GM19397 (cell line): ENCODE results near the gene COPS9.

Experiments used
- ATAC-seq: cut with Tn5 transposase; IDR thresholded peaks from one replicate; pipeline ENCODE4 v1.9.1; 2021; ENCODE audit warnings: mild to moderate bottlenecking, moderate library complexity; ENCODE audit not compliant: unreplicated experiment

COPS9 gene

DNA sequence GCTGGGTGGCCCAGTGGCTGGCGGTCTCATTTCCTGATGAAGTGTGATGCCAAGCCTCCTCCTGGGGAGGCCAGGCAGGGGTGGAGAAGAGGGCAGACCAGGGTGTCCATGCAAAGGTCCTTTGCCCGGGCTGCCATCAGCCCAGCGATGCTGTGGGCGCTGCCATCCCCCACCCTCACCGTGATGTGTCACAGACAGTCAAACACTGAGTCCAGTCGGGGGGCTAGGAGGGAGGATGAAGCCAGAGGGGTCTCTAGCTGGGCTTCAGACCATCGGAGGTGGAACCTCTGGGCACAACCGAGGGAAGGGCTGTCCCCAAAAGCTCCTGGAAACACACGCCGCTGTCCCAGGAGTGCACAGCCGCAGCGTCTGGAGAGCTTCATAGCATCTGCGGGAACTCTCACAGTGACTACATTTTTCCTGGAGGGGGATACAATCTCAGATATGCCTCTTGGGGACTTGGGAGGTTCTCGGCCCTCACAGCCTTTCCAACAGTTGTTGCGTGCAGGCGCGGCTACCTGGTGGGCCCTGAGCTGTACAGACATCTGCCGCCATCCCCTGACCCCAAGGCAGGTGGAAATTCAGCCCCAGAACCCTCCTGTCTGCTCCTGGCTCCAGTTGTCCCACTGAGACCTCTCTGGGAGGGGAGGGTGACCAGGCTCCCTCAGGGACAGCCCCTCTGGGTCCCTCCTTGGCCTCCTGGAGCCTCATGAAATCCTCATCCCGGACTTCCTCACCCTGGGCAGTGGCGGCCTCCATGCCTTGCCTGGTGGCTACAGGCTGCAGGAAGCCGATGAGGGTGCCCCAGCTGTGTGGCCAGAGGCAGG is 30.9 kb upstream of the COPS9 start:
- ATAC-seq = no peak

DNA sequence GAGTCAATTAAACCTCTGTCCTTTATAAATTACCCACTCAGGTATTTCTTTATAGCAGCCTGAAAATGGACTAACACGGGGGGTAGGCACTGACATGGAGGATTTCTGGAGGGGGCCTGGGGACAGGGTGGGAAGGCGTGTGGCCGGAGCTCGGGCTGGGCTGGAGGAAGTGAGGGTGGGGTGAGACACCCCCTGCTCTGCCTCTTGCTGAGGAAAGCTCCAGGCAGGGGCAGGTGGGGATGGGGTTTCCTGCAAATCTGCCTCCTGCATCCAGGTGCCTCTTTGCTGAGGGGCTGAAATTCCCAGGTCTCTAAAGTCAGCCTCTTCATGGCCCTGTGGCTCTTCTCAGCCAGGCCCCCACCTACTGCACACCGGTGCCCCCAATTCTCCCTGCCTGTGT is 30.1 kb upstream of the COPS9 start:
- no peak for ATAC-seq

DNA sequence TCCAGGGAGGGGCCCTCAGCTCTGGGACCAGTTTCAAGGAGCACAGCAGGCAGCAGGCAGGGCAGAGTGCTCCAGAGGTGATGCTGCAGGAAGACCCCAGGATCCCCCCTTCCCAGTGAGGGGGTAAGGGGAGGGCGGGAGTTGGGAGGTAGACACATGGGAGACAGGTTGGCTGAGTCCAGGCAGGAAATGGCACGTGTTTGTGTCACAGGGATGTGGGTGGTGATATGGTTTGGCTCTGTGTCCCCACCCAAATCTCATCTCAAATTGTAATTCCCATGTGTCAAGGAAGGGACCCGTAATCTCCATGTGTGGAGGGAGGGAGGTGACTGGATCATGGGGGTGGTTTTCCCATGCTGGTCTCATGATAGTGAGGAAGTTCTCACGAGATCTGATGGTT is 29.6 kb upstream of the COPS9 start:
- ATAC-seq = no peak

DNA sequence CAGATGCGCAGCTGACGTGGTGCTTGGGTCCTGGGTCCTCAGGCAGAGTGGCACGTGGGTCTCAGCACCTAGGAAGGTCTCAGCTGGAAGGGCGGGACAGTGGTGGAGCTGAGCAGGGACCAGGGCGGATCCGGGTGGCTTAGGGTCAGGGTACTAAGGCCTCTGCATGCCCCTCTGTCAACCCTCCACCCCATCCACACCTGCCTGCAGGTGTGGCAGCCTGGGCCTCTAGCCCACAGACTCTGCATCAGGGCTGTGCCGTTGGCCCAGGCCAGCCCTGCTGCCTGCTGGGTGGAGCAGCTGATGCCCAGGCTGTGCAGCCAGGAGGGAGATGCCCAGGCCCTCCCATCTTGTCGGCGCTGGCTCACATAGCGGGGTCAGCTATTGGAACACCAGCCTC is 28.9 kb upstream of the COPS9 start:
- no peak for ATAC-seq

DNA sequence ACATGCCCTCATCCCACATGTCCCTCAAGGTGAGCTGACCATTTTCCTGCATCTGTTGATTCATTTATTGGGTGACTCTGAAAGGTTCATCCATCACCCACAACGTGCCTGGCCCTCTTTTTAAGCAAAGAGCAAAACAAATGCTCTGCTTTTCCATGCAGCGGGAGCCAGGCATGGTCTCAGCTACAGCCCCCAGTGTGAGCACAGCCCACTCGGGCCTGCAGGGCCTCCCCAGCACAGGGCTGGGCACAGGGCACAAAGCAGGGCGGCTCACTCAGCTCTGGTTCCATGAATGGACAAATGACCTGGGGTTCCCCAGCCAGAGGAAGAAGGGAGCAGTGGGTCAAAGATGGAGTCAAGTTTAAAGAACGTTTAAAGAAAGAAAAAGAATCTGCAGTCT is 28.5 kb upstream of the COPS9 start:
- no peak for ATAC-seq

GRCh38 chr2:240163844-240164574 is 27.9 kb upstream of the COPS9 start:
- no peak for ATAC-seq

GRCh38 chr2:240162939-240163714 is 27.0 kb upstream of the COPS9 start:
- no peak for ATAC-seq

GRCh38 chr2:240162531-240162930 is 26.4 kb upstream of the COPS9 start:
- no peak for ATAC-seq

DNA sequence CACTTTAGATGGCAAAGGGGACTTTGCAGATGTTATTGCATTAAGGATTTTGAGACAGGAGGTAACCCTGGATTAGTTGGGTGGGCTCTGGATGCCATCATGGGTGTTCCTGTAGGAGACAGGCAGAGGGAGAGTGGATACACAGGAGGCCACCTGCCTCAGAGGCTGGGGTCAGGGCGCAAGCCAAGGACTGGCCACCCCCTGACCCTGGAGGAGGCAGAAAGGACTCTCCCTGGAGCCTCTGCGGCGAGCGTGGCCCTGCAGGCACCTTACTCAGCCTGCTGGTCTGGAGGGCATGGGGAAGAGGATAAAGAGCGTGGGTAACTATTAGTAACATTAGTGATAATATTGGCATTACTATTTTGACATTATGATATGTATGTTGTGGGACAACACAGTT is 25.9 kb upstream of the COPS9 start:
- ATAC-seq = no peak

- ATAC-seq = no peak
These were observed 25.1 kb upstream of the COPS9 start for GRCh38 chr2:240161087-240161750.

DNA sequence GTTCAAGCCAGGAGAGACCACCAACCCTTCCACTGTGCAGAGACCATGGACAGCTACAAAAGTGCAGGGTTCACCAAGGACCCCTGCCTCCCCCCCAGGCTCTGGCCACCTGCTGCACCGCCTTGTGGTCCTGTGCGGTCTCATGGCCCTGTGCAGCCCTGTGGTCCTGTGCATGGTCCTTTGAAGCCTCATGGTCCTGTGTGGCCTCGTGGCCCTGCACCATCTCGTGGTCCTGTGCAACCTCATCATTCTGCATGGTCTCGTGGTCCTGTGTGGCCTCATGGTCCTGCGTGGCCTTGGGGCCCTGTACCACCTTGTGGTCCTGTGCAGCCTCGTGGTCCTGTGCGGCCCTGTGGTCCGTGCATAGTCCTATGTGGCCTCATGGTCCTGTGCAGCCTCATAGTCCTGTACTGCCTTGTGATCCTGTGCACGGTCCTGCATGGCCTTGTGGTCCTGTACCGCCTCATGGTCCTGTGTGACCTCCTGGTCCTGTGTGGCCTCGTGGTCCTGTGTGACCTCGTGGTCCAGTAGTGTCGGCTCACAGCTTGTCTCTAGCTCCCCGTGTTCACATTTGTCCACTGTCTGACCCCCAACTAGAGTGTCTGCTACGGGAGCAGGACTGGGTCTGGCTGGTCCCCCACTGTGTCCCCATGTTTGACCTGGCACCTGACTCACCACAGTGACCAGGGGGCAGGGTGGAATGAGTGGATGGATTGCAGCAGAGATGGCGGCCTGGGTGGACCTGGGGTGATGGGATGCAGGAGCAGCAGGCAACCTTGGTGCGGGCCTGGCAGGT is 24.4 kb upstream of the COPS9 start:
- no peak for ATAC-seq

GRCh38 chr2:240159251-240159839 is 23.2 kb upstream of the COPS9 start:
- ATAC-seq = no peak

DNA sequence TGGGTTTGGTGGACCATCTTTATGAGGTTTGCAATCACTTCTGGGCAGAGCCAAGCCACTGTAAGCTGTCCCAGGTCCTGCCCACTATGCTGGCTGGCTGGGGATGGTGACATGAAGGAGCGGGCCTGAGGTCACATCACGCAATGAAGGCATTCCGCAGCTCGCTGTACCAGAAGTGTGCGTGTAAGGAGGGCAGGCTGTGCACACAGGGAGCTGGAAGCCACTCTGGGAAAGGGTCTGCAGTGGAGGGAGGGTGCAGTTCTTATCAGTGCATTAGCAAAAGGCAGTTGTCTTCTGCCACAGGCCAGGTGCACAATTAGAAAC is 21.0 kb upstream of the COPS9 start:
- no peak for ATAC-seq

GRCh38 chr2:240156435-240157146 is 20.5 kb upstream of the COPS9 start:
- no peak for ATAC-seq

DNA sequence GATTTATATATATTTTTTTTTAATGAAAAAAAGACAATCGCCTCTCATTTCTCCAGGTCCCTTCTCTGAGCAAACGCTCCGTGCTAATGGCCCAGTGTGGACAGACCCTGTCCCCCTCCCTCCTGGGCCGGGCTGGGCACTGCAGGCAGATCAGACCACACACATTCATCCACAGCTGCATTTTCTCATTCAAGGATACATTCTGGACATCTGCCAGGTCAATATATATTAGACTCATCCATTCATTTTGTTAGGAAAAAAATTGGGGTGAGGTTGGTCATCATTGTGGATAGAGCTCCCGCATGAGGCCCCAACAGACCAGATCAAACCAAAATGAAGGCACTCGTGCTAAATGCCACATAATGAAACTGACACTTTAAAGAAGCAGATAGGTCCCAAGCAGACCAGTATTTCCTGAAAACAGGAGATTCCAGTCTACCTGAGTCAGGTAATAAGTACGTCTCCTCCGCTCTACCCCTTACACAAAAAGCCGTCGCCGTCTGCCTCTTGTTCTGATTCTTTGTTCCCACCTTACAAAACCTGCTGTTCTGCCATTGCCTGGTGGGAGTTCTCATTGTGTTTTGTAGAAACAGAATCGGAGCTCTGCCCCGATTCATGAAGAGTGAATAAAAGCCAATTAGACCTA is 19.8 kb upstream of the COPS9 start:
- no peak for ATAC-seq

- no peak for ATAC-seq
These were observed 19.1 kb upstream of the COPS9 start for GRCh38 chr2:240155048-240155744.

- ATAC-seq = no peak
These were observed 18.5 kb upstream of the COPS9 start for GRCh38 chr2:240154606-240155005.

GRCh38 chr2:240153418-240153817 is 17.3 kb upstream of the COPS9 start:
- no peak for ATAC-seq
